NCI-H146 treated with DMSO at 0.1 percent for 48 hours (cell line): ENCODE data around the gene DRD4.
"Not testable (repeated sequence)": the region's sequence is repeated elsewhere in the genome, so short reads cannot be mapped to it uniquely, and the experiment has no call there.

Experiments used
- DNase-seq: peaks from one replicate; lab custom pipeline; 2025; ENCODE audit not compliant: unreplicated experiment; lab: John Stamatoyannopoulos, UW

Gene DRD4

DNA sequence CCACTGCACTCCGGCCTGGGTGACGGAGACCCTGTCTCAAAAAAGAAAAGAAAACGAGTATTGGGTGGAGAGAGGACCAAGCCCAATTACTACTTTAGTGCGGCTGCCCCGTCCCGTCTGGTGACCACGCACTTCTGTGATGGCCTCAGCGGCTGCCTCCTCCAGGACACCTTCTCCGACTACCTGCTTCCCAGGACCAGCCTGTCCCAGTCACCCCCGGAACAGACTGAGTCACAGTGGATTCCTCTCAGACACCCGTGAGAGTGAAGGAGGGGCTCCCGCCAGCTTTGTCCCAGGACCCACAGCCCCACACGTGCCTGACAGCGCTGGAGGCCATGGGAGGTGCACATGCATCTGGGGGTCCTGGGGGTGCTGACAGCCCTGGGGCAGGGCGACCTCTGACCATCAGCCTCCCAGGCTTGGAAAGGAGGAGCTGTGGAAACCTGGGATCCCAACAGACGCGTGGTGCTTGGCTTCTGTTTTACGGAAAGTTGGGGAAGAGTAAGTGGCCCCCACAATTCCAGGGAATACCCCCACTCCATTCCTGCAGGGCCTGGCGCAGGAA is 4.8 kb downstream of the DRD4 start:
- no peak for DNase-seq

DNA sequence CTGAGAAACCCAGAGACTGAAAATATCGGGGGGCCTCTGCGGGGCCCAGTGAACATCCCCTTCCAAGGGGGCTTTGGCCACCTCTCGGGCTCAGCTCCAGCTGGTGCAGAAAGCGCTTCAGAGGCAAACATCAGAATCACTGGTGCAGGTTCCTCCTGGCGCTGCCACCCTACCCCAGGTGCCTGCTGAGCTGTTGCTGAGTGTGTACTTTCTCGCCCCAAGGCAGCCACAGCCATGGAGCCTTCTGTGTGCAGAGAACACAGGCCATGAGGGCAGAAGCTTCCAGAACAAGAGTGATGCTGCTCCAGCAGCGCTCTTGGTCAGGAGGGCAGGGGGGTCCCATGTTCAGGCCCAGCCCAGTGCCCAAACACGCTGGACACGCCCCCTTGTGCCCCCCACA is 6.3 kb downstream of the DRD4 start:
- no peak for DNase-seq

DNA sequence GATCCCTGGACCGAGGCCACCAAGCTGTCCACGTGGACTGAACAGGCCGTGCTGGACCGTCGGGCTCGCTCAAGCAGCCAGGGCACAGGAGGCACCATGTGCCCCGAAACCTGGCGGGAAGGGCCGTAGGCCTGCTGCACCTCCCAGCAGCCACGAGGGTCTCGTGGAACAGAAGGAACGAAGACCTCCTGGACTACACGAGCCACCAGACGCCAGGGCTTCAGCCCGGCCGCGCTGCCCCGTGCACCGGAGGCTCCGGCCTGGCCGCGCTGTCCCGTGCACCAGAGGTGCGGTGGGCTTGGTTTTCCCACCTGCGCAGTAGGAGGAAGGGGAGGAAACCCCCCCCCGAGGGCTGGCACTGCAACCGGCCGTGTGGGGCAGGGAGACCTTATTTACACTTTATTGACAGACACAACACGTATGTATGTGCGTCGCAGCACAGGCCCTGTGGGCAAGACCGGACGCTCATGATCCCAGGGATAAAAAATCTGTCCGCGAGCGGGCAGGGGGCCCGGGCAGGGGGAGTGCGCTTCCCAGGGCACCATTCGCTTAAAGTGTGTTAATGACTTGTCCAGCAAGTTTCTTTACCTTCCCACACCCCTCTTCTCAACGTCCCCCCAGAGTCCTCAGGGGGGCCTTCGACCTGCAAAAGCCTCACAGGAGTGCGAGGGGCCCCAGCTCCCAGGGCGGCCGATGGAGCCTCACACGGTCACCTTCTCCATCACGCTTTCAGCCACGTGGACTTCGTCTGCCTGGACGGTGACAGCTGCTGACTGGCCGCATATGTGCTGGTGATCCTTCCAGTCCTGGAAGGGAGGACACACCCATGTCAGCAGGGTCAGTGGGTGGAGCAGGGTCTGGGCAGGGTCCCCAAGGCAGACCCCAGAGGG is 7.0 kb downstream of the DRD4 start:
- no peak for DNase-seq

DNA sequence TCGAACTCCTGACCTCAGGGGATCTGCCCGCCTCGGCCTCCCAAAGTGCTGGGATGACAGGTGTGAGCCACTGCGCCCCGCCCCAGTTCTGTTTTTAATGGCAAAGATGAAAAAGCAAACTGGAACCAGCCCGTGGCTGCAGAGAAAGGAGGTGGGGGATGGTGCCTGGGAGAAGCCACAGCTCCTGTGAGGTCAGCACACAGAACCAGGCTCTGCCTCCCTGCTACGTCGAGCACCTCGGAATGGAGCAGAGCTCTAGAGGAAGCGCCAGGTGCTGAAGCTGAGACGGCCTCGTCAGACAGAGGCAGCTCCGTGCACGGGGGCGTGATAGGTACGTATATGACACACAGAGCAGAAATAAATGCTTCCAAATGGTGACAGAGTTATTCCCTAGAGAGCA is 8.5 kb downstream of the DRD4 start:
- DNase-seq = no peak

DNA sequence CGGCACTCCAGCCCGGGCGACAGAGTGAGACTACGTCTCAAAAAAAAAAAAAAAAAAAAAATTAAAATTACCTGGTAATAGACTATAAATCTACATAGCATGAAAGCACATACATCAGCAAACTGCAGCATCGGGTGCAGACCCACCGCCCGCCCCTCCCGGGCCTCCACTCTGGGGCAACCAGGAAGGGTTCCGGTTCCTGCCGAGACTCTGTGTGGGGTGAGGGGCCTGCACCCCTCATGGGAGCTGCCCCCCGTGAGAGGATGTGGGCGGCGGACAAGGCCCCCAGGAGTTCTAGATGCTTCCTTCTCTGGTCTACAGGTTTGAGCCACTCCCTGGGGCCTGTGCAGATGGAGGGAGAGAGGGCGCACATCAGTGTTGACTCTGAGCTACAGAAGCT is 9.1 kb downstream of the DRD4 start:
- DNase-seq = no peak

DNA sequence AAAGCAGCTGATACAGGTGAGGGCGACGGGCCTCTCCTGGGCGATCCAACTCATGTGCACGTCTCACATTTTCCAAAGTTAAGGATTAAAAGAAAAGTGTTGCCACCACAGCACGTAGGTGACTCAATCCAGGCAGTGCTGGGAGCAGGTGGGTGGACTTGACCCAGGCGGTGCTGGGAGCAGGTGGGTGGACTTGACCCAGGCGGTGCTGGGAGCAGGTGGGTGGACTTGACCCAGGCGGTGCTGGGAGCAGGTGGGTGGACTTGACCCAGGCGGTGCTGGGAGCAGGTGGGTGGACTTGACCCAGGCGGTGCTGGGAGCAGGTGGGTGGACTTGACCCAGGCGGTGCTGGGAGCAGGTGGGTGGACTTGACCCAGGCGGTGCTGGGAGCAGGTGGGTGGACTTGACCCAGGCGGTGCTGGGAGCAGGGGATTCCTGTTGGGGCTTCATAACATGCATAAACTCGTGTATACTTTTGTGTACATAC is 10.6 kb downstream of the DRD4 start:
- not testable (repeated sequence) for DNase-seq

DNA sequence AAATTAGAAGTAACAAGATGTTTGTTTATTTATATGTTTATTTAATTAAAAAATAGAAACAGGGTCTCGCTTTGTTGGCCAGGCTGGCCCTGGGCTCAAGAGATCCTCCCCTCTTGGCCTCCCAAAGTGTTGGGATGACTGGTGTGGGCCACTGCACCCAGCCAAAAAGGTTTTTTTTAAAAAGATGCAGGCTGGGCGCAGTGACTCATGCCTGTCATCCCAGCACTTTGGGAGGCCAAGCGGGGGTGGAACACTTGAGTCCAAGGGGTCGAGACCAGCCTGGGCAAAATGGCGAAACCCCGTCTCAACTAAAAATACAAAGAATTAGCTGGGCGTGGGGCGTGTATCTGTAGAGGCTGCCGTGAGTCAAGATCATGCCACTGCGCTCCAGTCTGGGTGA is 13.4 kb downstream of the DRD4 start:
- DNase-seq = no peak

DNA sequence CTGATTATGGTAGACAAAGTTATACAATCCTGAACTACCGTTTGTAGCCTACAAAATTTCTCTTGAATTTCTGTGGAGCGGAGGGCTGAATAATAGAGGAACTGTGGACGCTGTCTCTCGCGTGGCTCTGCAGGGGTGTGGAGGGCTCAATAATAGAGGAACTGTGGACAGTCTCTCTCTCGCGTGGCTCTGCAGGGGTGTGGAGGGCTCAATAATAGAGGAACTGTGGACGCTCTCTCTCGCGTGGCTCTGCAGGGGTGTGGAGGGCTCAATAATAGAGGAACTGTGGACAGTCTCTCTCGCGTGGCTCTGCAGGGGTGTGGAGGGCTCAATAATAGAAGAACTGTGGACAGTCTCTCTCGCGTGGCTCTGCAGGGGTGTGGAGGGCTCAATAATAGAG is 16.1 kb downstream of the DRD4 start:
- DNase-seq = not testable (repeated sequence)

DNA sequence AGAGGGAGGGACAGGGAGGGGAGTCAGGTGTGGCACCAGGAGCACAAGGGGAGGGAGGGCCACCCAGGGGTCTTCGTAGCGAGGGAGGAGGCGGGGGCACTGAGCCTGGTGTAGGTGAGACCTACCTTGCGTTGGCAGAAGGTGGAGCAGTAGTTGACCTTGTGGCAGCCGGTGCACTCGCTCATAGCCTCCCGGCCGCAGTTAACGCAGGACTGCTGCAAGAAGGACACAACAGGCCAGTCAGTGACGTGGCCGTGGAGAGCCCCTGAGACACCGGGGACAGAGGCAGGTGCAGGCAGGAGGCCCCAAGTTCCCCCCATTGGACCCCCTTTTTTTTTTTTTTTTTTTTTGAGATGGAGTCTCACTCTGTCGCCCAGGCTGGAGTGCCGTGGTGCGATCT is 16.8 kb downstream of the DRD4 start:
- DNase-seq = no peak

DNA sequence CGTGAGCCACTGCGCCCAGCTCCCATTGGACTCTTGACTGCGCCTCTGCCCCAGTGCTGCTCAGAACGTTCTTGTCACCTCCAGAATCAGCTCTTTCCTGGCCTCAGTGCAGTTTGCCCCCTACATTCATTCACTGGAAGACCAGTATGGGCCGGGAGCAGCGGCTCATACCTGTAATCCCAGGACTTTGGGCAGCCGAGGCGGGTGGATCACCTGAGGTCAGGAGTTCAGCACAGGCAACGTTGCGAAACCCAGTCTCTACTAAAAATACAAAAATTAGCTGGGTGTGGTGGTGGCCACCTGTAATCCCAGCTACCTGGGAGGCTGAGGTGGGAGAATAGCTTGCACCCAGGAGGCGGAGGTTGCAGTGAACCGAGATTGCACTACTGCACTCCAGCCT is 17.4 kb downstream of the DRD4 start:
- DNase-seq = not testable (repeated sequence)

DNA sequence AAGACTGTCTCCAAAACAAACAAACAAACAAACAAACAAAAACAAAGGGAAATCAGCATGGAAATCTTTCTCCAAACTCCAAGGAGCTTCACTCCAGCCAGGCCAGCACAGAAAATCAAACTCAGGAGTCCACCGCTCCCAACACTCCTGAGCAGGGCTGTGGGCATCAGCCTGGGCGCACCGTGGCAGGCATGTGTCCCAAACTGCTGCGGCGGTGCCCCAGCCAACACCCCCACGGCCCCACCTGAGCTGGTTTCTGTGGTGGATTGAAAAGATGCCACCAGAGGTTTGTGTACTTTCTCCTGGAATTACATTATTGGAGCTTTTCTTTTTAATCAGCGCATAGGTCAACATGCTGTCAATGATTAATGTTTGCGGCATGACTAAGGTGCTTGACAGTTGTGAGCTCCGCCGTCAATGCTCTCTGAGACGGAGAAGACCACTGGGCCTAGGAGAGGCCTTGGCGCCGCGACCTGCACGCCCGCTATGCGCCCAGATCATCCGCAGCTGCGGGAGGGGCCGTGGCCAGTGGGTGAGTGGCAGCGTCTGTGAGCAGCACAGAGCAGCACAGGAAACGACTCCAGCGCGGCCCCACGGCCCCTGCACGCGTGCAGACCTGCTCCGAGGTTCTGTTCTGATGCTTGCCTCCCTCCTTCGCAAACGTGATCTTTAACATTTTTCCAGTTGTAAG is 18.1 kb downstream of the DRD4 start:
- DNase-seq = no peak

DNA sequence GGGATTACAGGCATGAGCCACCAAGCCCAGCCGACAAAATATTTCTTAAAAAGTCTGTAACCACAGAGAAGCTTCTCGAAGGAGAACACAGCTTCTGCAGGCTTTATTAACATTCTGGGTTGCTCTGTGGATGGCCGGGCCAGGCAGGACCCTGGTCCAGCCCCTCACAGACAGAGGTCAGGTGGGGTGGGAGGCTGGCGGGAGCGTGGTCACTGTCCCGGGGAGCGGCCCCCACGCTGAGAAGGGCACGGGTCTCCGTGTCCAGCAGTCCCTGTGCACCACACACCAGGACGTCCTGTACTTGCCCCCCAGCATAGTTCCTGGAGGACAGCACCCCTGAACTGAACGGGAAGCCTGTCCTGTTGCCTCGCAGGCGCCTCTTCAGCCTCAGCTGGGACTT is 19.4 kb downstream of the DRD4 start:
- DNase-seq = no peak

DNA sequence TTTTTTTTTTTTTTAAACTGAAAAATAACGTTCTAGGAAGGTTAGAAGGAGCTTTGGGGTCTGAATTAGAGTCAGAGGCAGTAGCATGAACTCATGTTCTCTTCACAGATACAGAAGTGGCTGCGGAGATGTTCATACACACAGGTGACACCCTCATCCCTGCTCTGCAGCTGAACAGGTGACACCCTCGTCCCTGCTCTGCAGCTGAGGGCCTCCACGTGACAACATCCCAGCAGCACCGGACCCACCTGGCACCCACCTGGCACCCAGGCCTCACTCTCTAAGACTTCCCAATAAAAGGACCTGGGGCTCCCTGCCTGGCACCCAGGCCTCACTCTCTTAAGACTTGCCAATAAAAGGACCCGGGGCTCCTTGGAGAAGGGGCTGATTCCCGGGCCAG is 19.8 kb downstream of the DRD4 start:
- DNase-seq = no peak

DNA sequence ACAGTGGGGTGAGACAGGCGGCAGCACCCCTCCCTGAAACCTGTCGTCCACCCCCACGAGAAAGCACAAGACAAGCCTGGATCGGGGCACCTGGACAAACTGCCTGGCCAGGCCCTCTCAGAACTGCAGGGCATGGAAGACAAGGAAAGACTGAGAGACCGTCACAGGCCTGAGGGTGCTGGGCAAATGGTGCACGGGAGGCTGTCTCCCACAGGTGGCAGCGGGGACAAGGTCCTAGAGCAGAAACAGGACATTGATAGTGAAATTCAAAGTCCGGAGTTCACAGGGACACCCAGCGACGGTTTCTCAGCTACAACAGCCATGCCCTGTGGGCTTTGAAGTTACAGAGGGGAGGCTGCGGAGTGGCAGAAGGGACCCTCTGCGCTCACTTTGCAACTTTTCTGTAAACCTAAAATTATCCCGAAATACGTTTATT is 20.6 kb downstream of the DRD4 start:
- DNase-seq = no peak

DNA sequence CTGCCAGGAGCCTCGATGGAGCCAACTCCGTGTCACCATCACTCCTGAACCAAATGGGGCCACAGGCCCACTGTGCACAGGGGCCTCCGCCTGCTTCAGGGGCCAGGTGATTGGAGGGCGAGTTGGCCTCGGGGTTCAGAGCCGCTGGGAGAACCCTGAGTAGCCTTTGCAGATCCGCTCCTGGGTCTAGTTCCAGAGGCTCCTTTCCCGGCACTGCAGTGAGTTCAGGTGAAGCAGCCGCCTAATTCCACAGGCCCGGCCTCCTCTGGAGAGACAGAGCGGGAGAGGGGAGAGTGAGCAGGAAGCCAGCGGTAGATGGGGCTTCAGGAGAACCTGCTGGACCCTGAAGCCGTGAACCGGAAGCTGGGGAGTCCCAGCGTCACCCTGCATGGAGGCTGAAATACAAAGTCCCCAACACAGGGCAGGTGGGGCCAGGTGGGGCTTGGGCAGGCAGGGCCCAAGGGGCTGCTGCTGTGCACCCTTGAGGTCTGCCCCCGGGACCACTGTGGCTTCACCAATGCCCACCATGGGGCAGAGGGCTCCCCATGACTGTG is 22.5 kb downstream of the DRD4 start:
- DNase-seq = no peak

DNA sequence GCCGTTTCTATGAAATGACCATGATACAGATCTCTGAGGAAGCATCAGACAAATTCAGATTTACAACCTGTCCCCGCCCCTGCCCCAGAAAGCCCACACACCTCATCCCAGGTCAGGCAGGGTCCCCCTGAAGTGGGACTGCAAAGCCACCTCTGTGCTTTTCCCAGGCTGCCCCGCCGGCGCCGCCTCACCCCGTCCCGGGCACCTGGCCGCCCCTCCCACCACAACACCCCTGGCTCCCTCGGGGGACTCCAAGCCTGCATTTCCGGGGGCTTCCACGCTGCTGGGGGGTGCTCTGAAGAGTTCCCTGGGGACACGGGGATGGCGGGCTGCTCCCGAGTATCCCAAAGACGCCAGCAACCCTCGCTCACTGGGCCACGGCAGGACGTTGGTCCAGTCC is 23.2 kb downstream of the DRD4 start:
- no peak for DNase-seq

DNA sequence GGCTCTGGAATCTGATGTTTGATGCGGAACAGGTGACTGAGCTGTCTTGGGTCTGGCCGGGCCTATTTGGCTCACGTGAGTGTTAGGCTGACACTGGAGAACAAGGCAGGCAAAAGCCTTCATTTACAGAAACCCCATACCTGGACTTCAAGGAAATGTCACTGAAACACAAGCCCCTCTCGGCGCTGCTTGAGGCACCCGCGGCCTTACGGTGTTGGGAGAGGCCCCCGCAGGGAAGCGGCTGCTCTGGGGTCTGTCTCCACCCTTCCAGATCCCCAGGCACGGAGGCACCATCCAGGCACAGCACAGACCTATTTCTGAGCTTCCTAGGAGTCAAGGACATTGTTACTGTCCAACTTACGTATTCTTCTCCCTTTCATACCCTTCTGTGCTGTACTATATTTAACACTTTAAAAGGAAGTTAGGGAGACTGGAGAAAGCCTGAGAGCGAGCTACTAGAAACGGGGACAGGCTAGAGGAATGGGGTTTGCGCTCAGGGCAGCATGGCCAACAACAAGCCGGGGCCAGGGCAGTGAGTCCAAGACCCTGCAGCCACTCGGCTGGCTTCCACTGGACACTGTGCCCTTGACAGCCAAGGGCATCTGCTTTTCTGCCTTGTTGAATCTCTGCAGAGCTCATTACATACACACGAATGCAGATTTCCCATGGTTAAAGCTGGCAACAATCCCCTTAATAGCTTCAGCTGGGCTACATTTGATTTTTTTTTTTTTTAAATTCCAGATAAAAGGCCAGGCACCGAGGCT is 23.8 kb downstream of the DRD4 start:
- no peak for DNase-seq

DNA sequence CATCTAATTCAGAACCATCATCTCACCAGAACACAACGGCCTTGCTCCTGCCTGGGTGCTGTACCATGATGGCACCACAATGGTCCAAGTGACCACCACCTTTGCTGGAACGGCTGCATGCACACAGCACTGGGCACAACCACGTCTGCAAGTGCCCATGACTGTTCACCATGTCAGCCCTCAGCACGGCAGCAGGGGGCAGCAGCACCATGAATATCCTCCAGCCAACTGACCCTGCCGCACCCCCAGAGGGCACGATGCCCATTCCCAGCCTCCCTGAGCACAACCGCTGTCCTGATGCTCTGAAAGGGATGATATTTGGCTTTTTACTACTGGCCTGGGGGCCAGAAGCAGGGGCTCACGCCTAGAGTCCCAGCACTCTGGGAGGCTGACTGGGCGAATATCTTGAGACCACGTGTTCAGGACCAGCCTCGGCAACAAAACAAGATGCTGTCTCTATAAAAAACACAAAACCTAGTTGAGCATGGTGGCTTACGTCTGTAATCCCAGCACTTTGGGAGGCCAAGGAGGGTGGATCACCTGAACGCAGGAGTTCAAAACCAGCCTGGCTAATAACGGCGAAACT is 25.7 kb downstream of the DRD4 start:
- DNase-seq = no peak

DNA sequence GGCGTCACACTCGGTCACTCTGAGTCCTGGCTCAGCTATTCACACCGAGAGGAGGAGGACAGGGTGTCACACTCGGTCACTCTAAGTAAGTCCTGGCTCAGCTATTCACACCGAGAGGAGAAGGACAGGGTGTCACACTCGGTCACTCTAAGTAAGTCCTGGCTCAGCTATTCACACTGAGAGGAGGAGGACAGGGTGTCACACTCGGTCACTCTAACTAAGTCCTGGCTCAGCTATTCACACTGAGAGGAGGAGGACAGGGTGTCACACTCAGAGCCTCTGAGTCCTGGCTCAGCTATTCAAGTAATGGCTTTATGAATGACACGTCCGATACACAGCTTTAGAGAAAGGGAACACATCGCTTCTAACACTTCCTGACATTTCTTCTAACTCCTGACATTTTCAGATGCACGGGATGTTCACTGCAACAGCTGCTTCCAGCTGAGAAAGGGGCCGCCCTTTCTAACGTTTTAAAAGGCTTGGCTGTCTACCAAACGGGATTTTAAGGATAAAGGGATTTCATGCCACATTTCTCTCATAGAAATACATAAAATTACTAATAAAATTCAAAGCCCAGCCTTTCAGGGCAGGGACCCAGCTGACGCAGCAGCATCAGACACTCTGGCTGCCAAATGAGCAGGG is 28.1 kb downstream of the DRD4 start:
- DNase-seq = no peak

DNA sequence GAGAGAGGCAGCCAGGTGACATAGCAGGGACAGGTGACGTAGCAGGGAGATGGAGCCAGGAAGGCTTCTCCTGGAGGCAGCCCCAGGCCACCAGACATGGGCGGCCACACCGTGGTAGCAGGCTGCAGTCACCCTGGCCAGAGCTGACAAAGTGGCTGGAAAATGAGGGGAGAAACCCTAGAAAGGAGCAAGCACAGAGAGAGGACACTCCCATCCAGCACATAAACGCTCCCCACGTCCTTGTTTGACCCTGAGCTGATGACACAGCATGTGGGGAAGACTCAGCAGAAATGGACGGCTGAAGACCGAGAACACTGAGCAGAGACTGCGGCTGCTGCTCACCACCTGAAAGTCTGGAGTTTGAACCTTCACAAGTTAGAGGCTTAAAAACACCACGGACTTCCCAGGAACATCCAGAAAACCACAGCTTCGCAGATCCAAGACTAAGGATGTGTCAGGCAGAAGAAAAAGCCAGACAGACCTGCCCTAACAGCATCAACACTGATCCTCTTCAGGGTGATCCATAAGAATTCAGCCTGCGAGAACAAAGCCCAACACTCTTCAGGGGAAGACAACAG is 28.7 kb downstream of the DRD4 start:
- DNase-seq = no peak
